Measurements from ENCODE around the gene TRAPPC3L. TPM values are rescaled to one million over a fixed set of nuclear protein-coding genes. Genes with fewer than 3 reads are reported as not detected.

The TRAPPC3L gene
- total RNA-seq, 1 experiment from 2014 or later: not detected

DNA sequence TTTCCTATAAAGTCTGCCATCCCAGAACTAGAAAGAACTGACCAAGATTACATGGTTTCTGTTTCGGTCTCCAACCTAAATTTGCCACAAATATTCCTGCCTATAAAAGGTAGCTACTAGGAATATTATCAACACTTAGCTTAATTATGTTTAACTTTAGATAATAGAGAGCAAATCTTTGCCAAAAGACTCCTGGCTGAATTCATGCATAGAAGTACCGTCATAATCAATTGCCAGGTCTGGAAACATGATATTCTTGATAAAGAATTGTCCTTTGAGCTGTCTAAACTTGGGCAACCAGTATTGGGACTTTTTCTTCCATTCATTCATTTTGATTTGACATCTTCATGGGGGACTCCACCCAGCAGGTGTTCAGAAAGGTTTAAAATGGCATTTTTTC lies 61.9 kb downstream of the TRAPPC3L start:
- BruUV-seq (replicated peaks): no TSS peak
- no peak overlapping the region for H3K27ac Mint-ChIP-seq (ENCODE audit: unreplicated experiment)
- Histone ChIP-seq H3K4me3 (ENCODE audit: low read depth, low read length) (no peak overlapping the region), H3K9me3 (no peaks in the 10 kb centered on the region), H3K27me3 (replicated peaks; ENCODE audit: control insufficient read depth, insufficient read depth, low read length) (no peaks in the 10 kb centered on the region), H3K36me3 (ENCODE audit: control insufficient read depth, insufficient read depth, low read length) (no peaks in the 10 kb centered on the region), H3K4me1 (no peaks in the 10 kb centered on the region)
- CTCF ChIA-PET: no interaction called here
- peaks cover 14% of the 10 kb centered on the region for H3K27me3 Mint-ChIP-seq (ENCODE audit: insufficient read depth, unreplicated experiment)
- no peaks in the 10 kb centered on the region for H3K36me3 Mint-ChIP-seq (ENCODE audit: insufficient read depth, unreplicated experiment)
- intact Hi-C loops (cut with micrococcal nuclease; ENCODE audit: unreplicated experiment): no loop called here
- no peaks in the 10 kb centered on the region for H3K4me1 Mint-ChIP-seq (ENCODE audit: low read depth, unreplicated experiment)
- no peak for TF ChIP-seq CTCF (IDR thresholded peaks at IDR 0.05; ENCODE audit: insufficient read depth in 1 of 2, low read depth in 1 of 2, low read length in 1 of 2, severe bottlenecking in 1 of 2, unreplicated experiment in 1 of 2)
- no peak overlapping the region for H3K4me3 Mint-ChIP-seq (ENCODE audit: unreplicated experiment)
- POLR2A ChIA-PET: no interaction called here
- no peak for DNase-seq
- no peaks in the 10 kb centered on the region for H3K9me3 Mint-ChIP-seq (ENCODE audit: unreplicated experiment)

GRCh38 chr6:116482780-116483179 lies 62.7 kb downstream of the TRAPPC3L start:
- ChIA-PET POLR2A (no interaction called here), CTCF (no interaction called here)
- BruUV-seq (replicated peaks): no TSS peak
- no peaks in the 10 kb centered on the region for H3K27me3 ChIP-seq (replicated peaks; ENCODE audit: control insufficient read depth, insufficient read depth, low read length)
- Mint-ChIP-seq H3K4me3 (ENCODE audit: unreplicated experiment) (no peak overlapping the region), H3K9me3 (ENCODE audit: unreplicated experiment) (no peaks in the 10 kb centered on the region), H3K27ac (ENCODE audit: unreplicated experiment) (no peak overlapping the region), H3K27me3 (ENCODE audit: insufficient read depth, unreplicated experiment) (peaks cover 14% of the 10 kb centered on the region), H3K4me1 (ENCODE audit: low read depth, unreplicated experiment) (no peaks in the 10 kb centered on the region), H3K36me3 (ENCODE audit: insufficient read depth, unreplicated experiment) (no peaks in the 10 kb centered on the region)
- TF ChIP-seq CTCF (IDR thresholded peaks at IDR 0.05; ENCODE audit: insufficient read depth in 1 of 2, low read depth in 1 of 2, low read length in 1 of 2, severe bottlenecking in 1 of 2, unreplicated experiment in 1 of 2): no peak
- intact Hi-C loops (cut with micrococcal nuclease; ENCODE audit: unreplicated experiment): no loop called here
- H3K36me3 ChIP-seq (ENCODE audit: control insufficient read depth, insufficient read depth, low read length): no peaks in the 10 kb centered on the region
- H3K9me3 ChIP-seq: no peaks in the 10 kb centered on the region
- no peak overlapping the region for H3K4me3 ChIP-seq (ENCODE audit: low read depth, low read length)
- H3K4me1 ChIP-seq: no peaks in the 10 kb centered on the region
- no peak for DNase-seq

- no peaks in the 10 kb centered on the region for H3K9me3 ChIP-seq
- peaks cover 7% of the 10 kb centered on the region for H3K4me1 Mint-ChIP-seq (ENCODE audit: low read depth, unreplicated experiment)
- no peaks in the 10 kb centered on the region for H3K36me3 ChIP-seq (ENCODE audit: control insufficient read depth, insufficient read depth, low read length)
- no peaks in the 10 kb centered on the region for H3K27me3 ChIP-seq (replicated peaks; ENCODE audit: control insufficient read depth, insufficient read depth, low read length)
- no peak for DNase-seq
- ChIA-PET CTCF (no interaction called here), POLR2A (no interaction called here)
- peaks cover 10% of the 10 kb centered on the region for H3K27me3 Mint-ChIP-seq (ENCODE audit: insufficient read depth, unreplicated experiment)
- intact Hi-C loops (cut with micrococcal nuclease; ENCODE audit: unreplicated experiment): no loop called here
- no peaks in the 10 kb centered on the region for H3K9me3 Mint-ChIP-seq (ENCODE audit: unreplicated experiment)
- no peak overlapping the region for H3K27ac Mint-ChIP-seq (ENCODE audit: unreplicated experiment)
- no peaks in the 10 kb centered on the region for H3K36me3 Mint-ChIP-seq (ENCODE audit: insufficient read depth, unreplicated experiment)
- TF ChIP-seq CTCF (IDR thresholded peaks at IDR 0.05; ENCODE audit: insufficient read depth in 1 of 2, low read depth in 1 of 2, low read length in 1 of 2, severe bottlenecking in 1 of 2, unreplicated experiment in 1 of 2): no peak
- H3K4me3 Mint-ChIP-seq (ENCODE audit: unreplicated experiment): no peak overlapping the region
- H3K4me3 ChIP-seq (ENCODE audit: low read depth, low read length): no peak overlapping the region
- H3K4me1 ChIP-seq: no peaks in the 10 kb centered on the region
- BruUV-seq (replicated peaks): no TSS peak
Measured at GRCh38 chr6:116476002-116476678, 69.3 kb downstream of the TRAPPC3L start.
